G401 (cell line): ENCODE results near the gene NAT16. TPM values are rescaled to one million over a fixed set of nuclear protein-coding genes. Genes with fewer than 3 reads are reported as not detected.

Experiments
- DNase-seq: peaks from one replicate; pipeline ENCODE4 v3.0.0-alpha.2; 2015; ENCODE audit warnings: low spot score
- in situ Hi-C: cut with HindIII; loops from 2 replicates; pipeline ENCODE4 v1.10.0; 2016; ENCODE audit warnings: low sequenced_read_pairs, mixed read lengths
- total RNA-seq: library from RNA; depleted of rRNA; stranded (reverse); fragments of >200 nt; shearing (Covaris generic); gene quantifications from 2 replicates; pipeline ENCODE4 v1.2.3, GENCODE V29; 2014; rRNA removed

The NAT16 gene
- 1.2 TPM in 1 of 2 replicates, not detected in the other for total RNA-seq

GRCh38 chr7:101180130-101180755, at the start of gene NAT16:
NAT16 (minus strand) TSS chr7:101180293; CDS start chr7:101174807, 5,486 bp downstream.
- DNase-seq: no peak
- in situ Hi-C loops: no loop called here

GRCh38 chr7:101226721-101227120, 46.6 kb upstream of the NAT16 start:
- in situ Hi-C loops: no loop called here
- DNase-seq: peak; percentile 54

GRCh38 chr7:101225650-101226049, 45.6 kb upstream of the NAT16 start:
- in situ Hi-C loops: no loop called here
- DNase-seq: no peak

- in situ Hi-C loops: no loop called here
- DNase-seq: no peak
Measured at GRCh38 chr7:101223528-101223927, 43.4 kb upstream of the NAT16 start.

GRCh38 chr7:101222275-101222830, 42.3 kb upstream of the NAT16 start:
- no peak for DNase-seq
- in situ Hi-C loops: no loop called here

- in situ Hi-C loops: no loop called here
- DNase-seq: no peak
Measured at GRCh38 chr7:101220295-101220694, 40.2 kb upstream of the NAT16 start.

- in situ Hi-C loops: no loop called here
- no peak for DNase-seq
Measured at GRCh38 chr7:101218236-101219125, 38.4 kb upstream of the NAT16 start.

- DNase-seq: peak; percentile 98
- in situ Hi-C loops: no loop called here
Measured at GRCh38 chr7:101217388-101218235, 37.5 kb upstream of the NAT16 start, which contains the start of the genes PLOD3 and ZNHIT1. PLOD3 (minus strand) TSS chr7:101217581; CDS start chr7:101217274, 307 bp downstream. ZNHIT1 (plus strand) TSS chr7:101218165; CDS start chr7:101218196, 31 bp downstream.

- in situ Hi-C loops: no loop called here
- no peak for DNase-seq
Measured at GRCh38 chr7:101216860-101217387, 36.8 kb upstream of the NAT16 start.

GRCh38 chr7:101216001-101216859, 36.1 kb upstream of the NAT16 start:
- in situ Hi-C loops: no loop called here
- DNase-seq: peak; percentile 5

GRCh38 chr7:101212014-101212413, 31.9 kb upstream of the NAT16 start:
- in situ Hi-C loops: no loop called here
- no peak for DNase-seq

GRCh38 chr7:101211501-101211900, 31.4 kb upstream of the NAT16 start:
- in situ Hi-C loops: no loop called here
- DNase-seq: no peak

GRCh38 chr7:101210143-101210542, 30.1 kb upstream of the NAT16 start:
- no peak for DNase-seq
- in situ Hi-C loops: no loop called here

- in situ Hi-C loops: no loop called here
- no peak for DNase-seq
Measured at GRCh38 chr7:101208794-101209193, 28.7 kb upstream of the NAT16 start.

- in situ Hi-C loops: no loop called here
- no peak for DNase-seq
Measured at GRCh38 chr7:101207459-101207858, 27.4 kb upstream of the NAT16 start.

GRCh38 chr7:101206665-101207042, 26.6 kb upstream of the NAT16 start:
- in situ Hi-C loops: no loop called here
- DNase-seq: no peak

- in situ Hi-C loops: no loop called here
Measured at GRCh38 chr7:101205901-101206664, 26.0 kb upstream of the NAT16 start.

More at GRCh38 chr7:101205901-101206664, 26.0 kb upstream of the NAT16 start:
- DNase-seq: no peak
